NCI-H2227 (cell line): ENCODE data around the gene PLOD3.
"Not testable (repeated sequence)": the region's sequence is repeated elsewhere in the genome, so short reads cannot be mapped to it uniquely, and the experiment has no call there.

ENCODE experiments used
- DNase-seq: peaks from one replicate; lab custom pipeline; 2025; ENCODE audit not compliant: unreplicated experiment; lab: John Stamatoyannopoulos, UW

PLOD3 gene, protein sequence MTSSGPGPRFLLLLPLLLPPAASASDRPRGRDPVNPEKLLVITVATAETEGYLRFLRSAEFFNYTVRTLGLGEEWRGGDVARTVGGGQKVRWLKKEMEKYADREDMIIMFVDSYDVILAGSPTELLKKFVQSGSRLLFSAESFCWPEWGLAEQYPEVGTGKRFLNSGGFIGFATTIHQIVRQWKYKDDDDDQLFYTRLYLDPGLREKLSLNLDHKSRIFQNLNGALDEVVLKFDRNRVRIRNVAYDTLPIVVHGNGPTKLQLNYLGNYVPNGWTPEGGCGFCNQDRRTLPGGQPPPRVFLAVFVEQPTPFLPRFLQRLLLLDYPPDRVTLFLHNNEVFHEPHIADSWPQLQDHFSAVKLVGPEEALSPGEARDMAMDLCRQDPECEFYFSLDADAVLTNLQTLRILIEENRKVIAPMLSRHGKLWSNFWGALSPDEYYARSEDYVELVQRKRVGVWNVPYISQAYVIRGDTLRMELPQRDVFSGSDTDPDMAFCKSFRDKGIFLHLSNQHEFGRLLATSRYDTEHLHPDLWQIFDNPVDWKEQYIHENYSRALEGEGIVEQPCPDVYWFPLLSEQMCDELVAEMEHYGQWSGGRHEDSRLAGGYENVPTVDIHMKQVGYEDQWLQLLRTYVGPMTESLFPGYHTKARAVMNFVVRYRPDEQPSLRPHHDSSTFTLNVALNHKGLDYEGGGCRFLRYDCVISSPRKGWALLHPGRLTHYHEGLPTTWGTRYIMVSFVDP

DNA sequence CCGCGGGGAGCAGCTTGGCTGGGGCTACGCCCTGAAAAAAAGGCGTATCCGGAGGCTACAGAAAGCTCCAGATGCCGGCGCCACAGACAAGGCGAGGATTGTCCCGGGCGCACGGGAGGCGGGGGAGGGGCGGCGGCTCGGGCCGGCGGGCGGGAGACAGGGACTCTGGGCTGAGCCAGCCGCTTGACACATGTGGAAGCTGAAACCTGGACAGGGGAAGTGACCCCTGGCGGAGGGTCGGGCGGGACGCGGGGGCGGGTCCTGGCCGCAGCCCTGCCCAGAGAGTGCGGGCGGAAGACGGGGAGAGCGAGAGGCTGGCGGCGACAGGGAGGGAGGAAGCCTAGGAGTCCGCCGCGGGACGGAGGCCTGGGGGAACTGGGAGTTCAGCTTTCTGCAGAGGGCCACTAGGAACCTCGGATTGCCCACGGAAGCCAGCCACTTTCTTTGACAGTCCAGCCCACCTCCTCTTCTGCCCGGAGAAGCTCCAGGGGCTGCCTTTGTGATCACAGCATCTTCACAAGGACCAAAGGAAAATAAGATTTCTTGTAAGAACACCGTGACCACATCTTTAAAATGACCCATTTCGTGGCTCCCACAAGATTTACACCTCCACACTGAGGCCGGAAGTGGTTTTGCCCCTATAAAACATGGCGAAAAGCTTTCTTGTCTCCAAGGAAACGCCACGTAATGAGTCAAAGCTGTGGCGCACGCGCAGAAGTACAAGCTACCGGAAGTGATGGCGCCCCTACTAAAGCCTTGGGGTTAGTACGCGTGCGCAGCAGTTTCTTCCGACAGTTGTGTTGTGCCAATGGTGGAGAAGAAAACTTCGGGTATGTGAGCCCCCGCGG lies at the start of gene PLOD3, which contains the start of gene ZNHIT1:
Gene PLOD3, minus strand, starts transcription at position 194 of the 848 bp plus-strand sequence. CDS start 307 bp downstream, outside the sequence.
Gene ZNHIT1, plus strand, starts transcription at position 778 of the 848 bp plus-strand sequence. Its CDS starts 31 bp downstream, at position 809.
- DNase-seq = peak; percentile 100

- no peak for DNase-seq
Measured at GRCh38 chr7:101265622-101266516, 48.5 kb upstream of the PLOD3 start.

- DNase-seq = not testable (repeated sequence)
Measured at GRCh38 chr7:101264102-101264706, 46.8 kb upstream of the PLOD3 start.

GRCh38 chr7:101258243-101258731 lies 40.9 kb upstream of the PLOD3 start:
- no peak for DNase-seq

GRCh38 chr7:101255796-101256195 lies 38.4 kb upstream of the PLOD3 start:
- DNase-seq = no peak

DNA sequence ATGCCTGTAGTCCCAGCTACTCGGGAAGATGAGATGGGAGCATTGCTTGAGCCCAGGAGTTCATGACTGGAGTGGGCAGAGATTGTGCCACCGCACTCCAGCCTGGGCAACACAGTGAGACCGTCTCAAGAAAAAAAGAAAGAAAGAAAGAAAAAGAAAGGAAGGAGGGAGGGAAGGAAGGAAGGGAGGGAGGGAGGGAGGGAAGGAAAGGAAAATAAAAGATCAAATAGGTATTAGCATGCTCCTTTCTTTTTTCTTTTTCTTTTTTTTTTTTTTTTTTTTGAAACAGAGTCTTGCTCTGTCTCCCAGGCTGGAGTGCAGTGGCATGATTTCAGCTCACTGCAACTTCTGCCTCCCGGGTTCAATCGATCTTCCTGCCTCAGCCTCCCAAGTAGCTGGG lies 35.8 kb upstream of the PLOD3 start:
- DNase-seq = not testable (repeated sequence)

- DNase-seq = peak; percentile 100
Measured at GRCh38 chr7:101251871-101252659, 34.7 kb upstream of the PLOD3 start.

DNA sequence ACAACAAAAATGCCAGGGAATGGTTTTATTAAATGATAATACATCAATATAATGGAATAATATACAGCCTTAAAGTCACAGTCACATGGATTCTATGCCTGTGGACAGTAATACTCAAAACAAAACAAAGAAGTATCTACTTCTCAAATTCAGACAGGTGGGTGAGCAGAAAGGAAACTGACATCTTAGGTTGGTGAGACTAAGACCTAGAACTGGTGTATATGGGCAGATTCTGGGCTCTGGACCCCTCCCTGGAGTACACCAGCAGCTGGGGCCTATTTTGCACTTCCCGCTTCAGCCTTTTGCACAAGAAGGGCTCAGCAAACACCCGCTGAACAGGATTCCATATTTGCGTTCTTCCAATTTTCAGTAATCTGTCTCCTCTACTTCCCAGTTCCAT lies 32.9 kb upstream of the PLOD3 start:
- DNase-seq = no peak

DNA sequence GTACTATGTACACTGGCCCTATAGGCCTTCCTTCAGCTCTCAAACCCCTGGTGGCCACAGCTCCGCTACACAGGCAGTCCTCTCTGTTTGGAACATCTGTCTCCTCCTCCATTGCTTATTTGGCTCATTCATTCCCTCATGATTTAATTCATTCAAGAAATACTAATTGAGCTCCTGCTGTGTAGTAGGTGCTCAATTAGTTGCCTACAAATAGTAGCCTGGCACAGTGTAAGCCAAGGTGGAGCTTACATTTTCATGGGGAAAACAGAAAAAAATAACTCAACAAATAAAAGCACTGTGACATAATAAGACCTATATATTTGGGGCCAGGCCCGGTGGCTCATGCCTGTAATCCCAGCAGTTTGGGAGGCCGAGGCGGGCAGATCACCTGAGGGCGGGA lies 30.9 kb upstream of the PLOD3 start:
- DNase-seq = no peak

DNA sequence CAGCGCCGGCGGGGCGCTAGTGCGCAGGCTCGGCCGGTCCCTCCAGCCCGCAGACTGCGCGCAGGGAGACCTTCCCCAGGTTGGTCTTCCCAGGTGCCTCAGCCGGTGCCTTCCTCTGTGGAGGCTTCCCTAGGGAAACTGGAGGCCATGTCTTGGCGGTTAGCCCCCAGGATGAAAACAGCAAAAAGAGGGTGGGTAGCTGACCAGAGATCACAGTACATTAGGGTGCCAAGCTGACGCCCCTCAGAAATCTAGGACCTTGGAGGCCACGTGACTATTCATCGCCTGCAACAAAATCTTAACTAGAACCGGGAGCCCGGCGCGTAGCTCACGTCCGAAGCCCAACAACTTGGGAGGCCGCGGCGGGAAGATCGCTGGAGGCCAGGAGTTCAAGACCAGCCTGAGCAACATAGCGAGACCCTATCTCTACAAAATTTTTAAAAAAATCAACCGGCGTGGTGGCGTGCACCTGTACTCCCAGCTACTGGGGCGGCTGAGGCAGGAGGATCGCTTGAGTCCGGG lies 27.8 kb upstream of the PLOD3 start:
- no peak for DNase-seq

GRCh38 chr7:101244375-101245146 lies 27.2 kb upstream of the PLOD3 start, which contains the start of gene FIS1:
Gene FIS1, minus strand, starts transcription at chr7:101245081. Its CDS starts 77 bp downstream, at chr7:101245004.
- peak; percentile 96 for DNase-seq

- peak; percentile 39 for DNase-seq
Measured at GRCh38 chr7:101243646-101244374, 26.4 kb upstream of the PLOD3 start.

DNA sequence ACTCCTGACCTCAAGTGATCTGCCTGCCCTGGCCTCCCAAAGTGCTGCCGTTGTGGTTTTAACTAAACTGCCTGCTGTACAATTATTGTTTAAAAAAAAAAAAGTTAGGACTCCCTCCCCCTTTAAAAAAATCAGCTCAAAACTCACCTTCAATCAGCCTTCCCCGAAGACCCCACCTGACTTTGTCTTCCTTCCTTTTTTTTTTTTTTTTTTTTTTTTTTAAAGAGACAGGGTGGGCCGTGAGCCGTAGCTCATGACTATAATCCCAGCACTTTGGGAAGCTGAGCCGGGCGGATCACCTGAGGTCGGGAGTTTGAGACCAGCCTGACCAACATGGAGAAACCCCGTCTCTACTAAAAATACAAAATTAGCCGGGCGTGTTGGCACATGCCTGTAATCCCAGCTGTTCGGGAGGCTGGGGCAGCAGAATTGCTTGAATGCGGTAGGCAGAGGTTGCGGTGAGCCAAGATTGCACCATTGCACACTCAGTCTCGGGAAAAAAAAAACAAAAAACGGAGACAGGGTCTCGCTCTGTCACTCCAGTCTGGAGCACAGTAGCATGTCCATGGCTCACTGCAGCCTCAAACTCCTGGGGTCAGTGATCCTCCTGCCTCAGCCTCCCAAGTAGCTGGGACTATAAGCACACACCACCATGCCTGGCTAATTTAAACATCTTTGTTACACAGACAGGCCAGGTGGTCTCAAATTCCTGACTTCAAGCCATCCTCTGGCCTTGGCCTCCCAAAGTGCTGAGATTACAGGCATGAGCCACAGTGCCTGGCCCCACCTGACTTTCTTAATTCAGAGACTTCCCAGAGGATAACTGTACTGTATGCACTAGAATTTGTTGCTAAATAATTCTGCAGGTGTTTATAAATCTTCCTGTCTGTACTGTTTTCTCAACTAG lies 24.3 kb upstream of the PLOD3 start:
- DNase-seq = no peak

DNA sequence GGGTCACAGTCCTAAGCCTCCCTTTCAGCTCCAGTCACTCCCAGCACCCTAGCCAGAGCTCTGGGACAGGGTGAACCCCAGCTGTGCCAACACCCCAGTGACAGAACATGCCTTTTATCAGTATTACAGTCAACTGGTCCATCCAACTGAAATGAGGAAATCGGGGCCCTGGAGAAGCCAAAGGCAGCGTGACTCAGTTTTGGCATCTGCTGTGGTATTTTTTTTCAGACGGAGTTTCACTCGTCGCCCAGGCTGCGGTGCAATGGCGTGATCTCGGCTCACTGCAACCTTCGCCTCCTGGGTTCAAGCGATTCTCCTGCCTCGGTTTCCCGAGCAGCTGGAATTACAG lies 23.6 kb upstream of the PLOD3 start:
- no peak for DNase-seq

DNA sequence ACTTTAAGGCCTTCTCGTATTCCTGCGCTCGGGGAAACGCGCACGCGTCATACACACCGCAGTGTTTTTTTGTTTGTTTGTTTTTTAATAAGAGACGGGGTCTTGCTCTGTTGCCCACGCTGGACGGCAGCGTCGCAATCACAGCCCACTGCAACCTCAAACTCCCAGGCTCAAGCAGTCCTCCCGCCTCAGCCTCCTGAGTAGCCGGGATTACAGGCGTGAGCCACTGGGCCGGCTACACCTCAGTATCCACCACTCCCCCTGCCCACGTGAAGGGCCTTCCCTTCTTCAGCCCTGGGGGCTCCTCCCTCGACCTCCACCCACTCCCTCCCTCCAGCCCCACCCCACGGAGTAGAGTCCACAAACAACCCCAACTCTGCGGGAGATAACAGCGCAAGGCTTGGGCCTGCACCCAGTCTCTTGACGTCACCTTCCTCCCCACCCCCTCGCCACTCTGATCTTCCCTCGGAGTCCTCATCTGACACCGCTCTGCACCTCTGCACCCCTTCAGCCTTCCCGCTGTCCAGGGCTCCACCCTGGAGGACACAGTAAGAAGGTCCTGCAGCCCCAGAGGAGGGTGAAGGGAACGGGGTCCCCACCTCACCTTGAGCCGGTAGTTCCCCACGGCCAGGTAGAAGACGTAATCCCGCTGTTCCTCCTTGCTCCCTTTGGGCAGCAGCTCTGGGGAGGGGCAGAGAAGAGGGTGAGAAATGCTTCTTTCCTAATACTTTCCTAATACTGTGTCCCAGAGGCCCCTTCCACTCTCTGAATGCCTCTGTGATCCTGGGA lies 23.0 kb upstream of the PLOD3 start:
- DNase-seq = no peak

GRCh38 chr7:101239951-101240220 lies 22.5 kb upstream of the PLOD3 start:
- no peak for DNase-seq
